IMR-90 (cell line): ENCODE results near the gene CGB7. TPM values are rescaled to one million over a fixed set of nuclear protein-coding genes. Genes with fewer than 3 reads are reported as not detected.
"Not testable (repeated sequence)": the region's sequence is repeated elsewhere in the genome, so short reads cannot be mapped to it uniquely, and the experiment has no call there.

Experiments
- ATAC-seq: fragments of 200-7000 bp; cut with Tn5 transposase; 2 replicates; pipeline ENCODE4 v1.9.1; 2020; ENCODE audit warnings: low read depth, mild to moderate bottlenecking, moderate library complexity
- BruUV-seq: library from RNA; stranded (reverse); fragments of 400-500 nt; replicated peaks from 2 replicates; lab custom pipeline; 2021; lab: Mats Ljungman, UMichigan
- CTCF ChIA-PET: fragments of 300-600 bp; formaldehyde crosslinking; extraction: SDS; loops from one replicate; lab custom pipeline; 2021; ENCODE audit warnings: antibody characterized with exemption; lab: Yijun Ruan, JAX
- POLR2A ChIA-PET: fragments of 300-600 bp; sonication (Branson Sonifier 250); formaldehyde crosslinking; loops from one replicate; lab custom pipeline; 2022; ENCODE audit warnings: antibody characterized with exemption; ENCODE audit not compliant: unreplicated experiment; lab: Charles Lee
- DNase-seq: peaks from one replicate; pipeline ENCODE4 v3.0.0; 2013
- H2AFZ ChIP-seq: replicated peaks from 2 replicates; pipeline ENCODE3; 2013; ENCODE audit warnings: low read length, mild to moderate bottlenecking; ENCODE audit not compliant: poor library complexity
- H2AK5ac ChIP-seq: 2 replicates; pipeline ENCODE4 v1.6.1; 2013; ENCODE audit warnings: low read depth, low read length, inconsistent platforms
- H2AK9ac ChIP-seq: replicated peaks from 2 replicates; pipeline ENCODE3; 2013; ENCODE audit warnings: mild to moderate bottlenecking, low read depth, low read length, moderate library complexity; ENCODE audit not compliant: poor library complexity
- H2BK120ac ChIP-seq: 2 replicates; pipeline ENCODE4 v1.6.1; 2013; ENCODE audit warnings: low read depth, low read length, inconsistent platforms
- H2BK15ac ChIP-seq: 3 replicates; pipeline ENCODE4 v1.6.1; 2013; ENCODE audit warnings: low read depth, low read length, inconsistent platforms
- H2BK20ac ChIP-seq: 2 replicates; pipeline ENCODE4 v1.6.1; 2013; ENCODE audit warnings: low read depth, mild to moderate bottlenecking, inconsistent platforms, low read length, moderate library complexity
- H2BK5ac ChIP-seq: 2 replicates; pipeline ENCODE4 v1.6.1; 2013; ENCODE audit warnings: mild to moderate bottlenecking, low read depth, low read length, inconsistent platforms; ENCODE audit not compliant: poor library complexity, severe bottlenecking
- H3K14ac ChIP-seq: replicated peaks from 2 replicates; pipeline ENCODE4 v1.6.1; 2013; ENCODE audit warnings: low read depth, low read length, inconsistent platforms
- H3K18ac ChIP-seq: 2 replicates; pipeline ENCODE4 v1.6.1; 2013; ENCODE audit warnings: low read depth, low read length, control low read depth
- H3K23ac ChIP-seq: 2 replicates; pipeline ENCODE4 v1.6.1; 2013; ENCODE audit warnings: low read depth, low read length, inconsistent platforms
- H3K27ac ChIP-seq: 2 replicates; pipeline ENCODE4 v1.5.1; 2013; ENCODE audit warnings: mild to moderate bottlenecking, control low read depth, low read length; ENCODE audit not compliant: insufficient read depth
- H3K27me3 ChIP-seq: 2 replicates; pipeline ENCODE4 v1.6.1; 2013; ENCODE audit warnings: low read length; ENCODE audit not compliant: control insufficient read depth, insufficient read depth
- H3K36me3 ChIP-seq: 2 replicates; pipeline ENCODE4 v1.6.1; 2013; ENCODE audit warnings: low read length, mixed read lengths; ENCODE audit not compliant: control insufficient read depth, insufficient read depth
- H3K4ac ChIP-seq: 2 replicates; pipeline ENCODE4 v1.6.1; 2013; ENCODE audit warnings: low read depth, low read length, inconsistent platforms
- H3K4me1 ChIP-seq: 2 replicates; pipeline ENCODE4 v1.6.1; 2013; ENCODE audit warnings: low read length, mixed read lengths; ENCODE audit not compliant: control insufficient read depth, insufficient read depth
- H3K4me2 ChIP-seq: 2 replicates; pipeline ENCODE4 v1.6.1; 2013; ENCODE audit warnings: low read depth, mild to moderate bottlenecking, control low read depth, low read length, moderate library complexity
- H3K4me3 ChIP-seq: 2 replicates; pipeline ENCODE4 v1.5.1; 2013; ENCODE audit warnings: low read depth, mild to moderate bottlenecking, control low read depth, low read length, moderate library complexity; ENCODE audit not compliant: insufficient read depth
- H3K56ac ChIP-seq: 2 replicates; pipeline ENCODE4 v1.6.1; 2013; ENCODE audit warnings: low read length, inconsistent platforms; ENCODE audit not compliant: insufficient read depth; ENCODE audit errors: extremely low read depth
- H3K79me1 ChIP-seq, 2 experiments: 2 replicates each; pipeline ENCODE4 v1.6.1; 2013; ENCODE audit warnings: low read length in 2 of 2, inconsistent platforms in 1 of 2, low read depth in 1 of 2
- H3K9ac ChIP-seq: 2 replicates; pipeline ENCODE4 v1.6.1; 2013; ENCODE audit warnings: low read depth, low read length, control low read depth
- H3K9me1 ChIP-seq: 2 replicates; pipeline ENCODE4 v1.6.1; 2013; ENCODE audit warnings: low read length, inconsistent platforms; ENCODE audit not compliant: insufficient read depth
- H3K9me3 ChIP-seq: 2 replicates; pipeline ENCODE4 v1.6.1; 2013; ENCODE audit warnings: low read length; ENCODE audit not compliant: control insufficient read depth, insufficient read depth
- H4K20me1 ChIP-seq: 2 replicates; pipeline ENCODE4 v1.6.1; 2013; ENCODE audit warnings: low read length, inconsistent platforms; ENCODE audit not compliant: insufficient read depth
- H4K5ac ChIP-seq: 2 replicates; pipeline ENCODE4 v1.6.1; 2013; ENCODE audit warnings: mild to moderate bottlenecking, low read depth, low read length, control low read depth
- H4K8ac ChIP-seq, 2 experiments: 2 replicates each; pipeline ENCODE4 v1.6.1; 2013; ENCODE audit warnings: low read depth in 2 of 2, low read length in 2 of 2, control low read depth in 1 of 2, inconsistent platforms in 1 of 2
- H4K91ac ChIP-seq: 2 replicates; pipeline ENCODE4 v1.6.1; 2013; ENCODE audit warnings: low read depth, low read length, inconsistent platforms; ENCODE audit not compliant: insufficient read depth
- CTCF ChIP-seq: conservative IDR thresholded peaks from 2 replicates; pipeline ENCODE4 v1.5.1; 2012; ENCODE audit warnings: mild to moderate bottlenecking, low read depth, low read length, improper control_type of control experiment
- RAD21 ChIP-seq: IDR thresholded peaks from 2 replicates; pipeline ENCODE4 v1.6.1; 2012; ENCODE audit warnings: low read length, improper control_type of control experiment
- SMC3 ChIP-seq: fragments of 150-350 bp; IDR thresholded peaks from 2 replicates; pipeline ENCODE4 v1.6.1; 2016; ENCODE audit warnings: low read depth, mild to moderate bottlenecking, antibody characterized with exemption, low read length, moderate library complexity
- WGBS, 2 experiments: methylation state at CpG; one replicate each; pipeline versions ENCODE4 v1.1.5 to v1.1.7; 2013; ENCODE audit warnings: missing lambda C conversion rate in 2 of 2; ENCODE audit not compliant: insufficient read length in 1 of 2; ENCODE audit errors: extremely low coverage in 2 of 2; 5-methylcytosine and 5-hydroxymethylcytosine counted together
- dilution Hi-C: fragments of 300-500 bp; cut with HindIII; formaldehyde crosslinking; loops from one replicate; pipeline ENCODE4 v1.14.3; 2018; ENCODE audit warnings: low sequenced_read_pairs; ENCODE audit not compliant: unreplicated experiment
- in situ Hi-C: fragments of 300-500 bp; cut with MboI; formaldehyde crosslinking; loops from 3 replicates; pipeline ENCODE4 v1.14.3; 2019; ENCODE audit warnings: low sequenced_read_pairs, inconsistent platforms, mixed read lengths
- intact Hi-C: fragments of 100-400 bp; cut with micrococcal nuclease; formaldehyde crosslinking; loops from 2 replicates; pipeline ENCODE4 v1.10.0; 2022
- polyA plus RNA-seq, 3 experiments: library from polyadenylated mRNA; depleted of rRNA; stranded (reverse); fragments of >200 nt; gene quantifications; 2 replicates each; pipeline ENCODE4 v1.2.3, GENCODE V29; 2012; ENCODE audit warnings: low replicate concordance in 1 of 3
- total RNA-seq: library from RNA; depleted of rRNA; stranded (reverse); fragments of >200 nt; gene quantifications from 2 replicates; pipeline ENCODE4 v1.2.3, GENCODE V29; 2012

Gene CGB7
- total and polyA plus RNA-seq, 2 of the 4 experiments (the other 2 are of a cell fraction), result 1.7 TPM; not detected in 1

- H3K23ac ChIP-seq, H3K4ac ChIP-seq, H2BK120ac ChIP-seq, H3K27ac ChIP-seq, H3K9me1 ChIP-seq, H3K4me1 ChIP-seq, POLR2A ChIA-PET, H3K4me2 ChIP-seq, ATAC-seq, H3K4me3 ChIP-seq, H4K8ac ChIP-seq, H2BK5ac ChIP-seq, H3K36me3 ChIP-seq, H3K18ac ChIP-seq, H2BK15ac ChIP-seq, H4K20me1 ChIP-seq, H3K79me1 ChIP-seq, in situ Hi-C loops, dilution Hi-C loops, H2AFZ ChIP-seq, H3K9ac ChIP-seq, H2AK9ac ChIP-seq, H2BK20ac ChIP-seq, H4K5ac ChIP-seq, BruUV-seq, H3K14ac ChIP-seq, H3K56ac ChIP-seq, H4K91ac ChIP-seq, H2AK5ac ChIP-seq: not testable (repeated sequence)
- peak; percentile 51 for DNase-seq
- TF ChIP-seq SMC3 (peak; percentile 51), RAD21 (peak; percentile 52), CTCF (peak; percentile 58)
- intact Hi-C loops, result loop anchor here (1.0 to 5.0 kb wide), 2 partner anchors 70 to 83 kb away; partner anchors contain the start of genes GYS1 and RUVBL2
- H3K9me3 ChIP-seq, result peaks cover 13% of the 10 kb centered on the region
- CTCF ChIA-PET, result interaction anchor here (0.8 to 1.8 kb wide), 4 partner anchors 8 to 82 kb away, joined by 3 to 4 read pairs (median 4); partner anchors contain the start of genes CGB7, GYS1, NTF4 and RUVBL2
- WGBS, 2 experiments, result no CpG with 5 or more reads among the region's 9 CpGs
- peaks cover 32% of the 10 kb centered on the region for H3K27me3 ChIP-seq
Measured at GRCh38 chr19:49074869-49075268, 17.3 kb upstream of the CGB7 start.
